Naive thymus-derived CD4-positive, alpha-beta T cell (primary cell): ENCODE results near the gene TNP2. TPM values are rescaled to one million over a fixed set of nuclear protein-coding genes. Genes with fewer than 3 reads are reported as not detected.
A peak's percentile ranks its signal among the peaks of the same experiment; 100 is the strongest.

Source experiments
- ATAC-seq: fragments of 150-1000 bp; cut with Tn5 transposase; 2 replicates; pipeline ENCODE4 v1.10.0; 2021; ENCODE audit warnings: mild to moderate bottlenecking, moderate library complexity
- CTCF ChIA-PET: fragments of 350-600 bp; sonication (Branson Sonifier 250); formaldehyde crosslinking; loops from one replicate; lab custom pipeline; 2021; ENCODE audit warnings: antibody characterized with exemption; lab: Charles Lee
- POLR2A ChIA-PET: fragments of 350-600 bp; sonication (Branson Sonifier 250); formaldehyde crosslinking; loops from one replicate; lab custom pipeline; 2021; ENCODE audit warnings: antibody characterized with exemption, inconsistent platforms; lab: Charles Lee
- DNase-seq, 9 donors: peaks; one replicate each; pipeline versions ENCODE4 v3.0.0 to v3.0.0-alpha.2; 2020 to 2022; ENCODE audit warnings: mixed read lengths in 1 of 9
- H3K27ac ChIP-seq: one replicate; pipeline ENCODE4 v1.7.0; 2013; ENCODE audit warnings: mild to moderate bottlenecking, low read depth, low read length, moderate library complexity
- H3K27me3 ChIP-seq, 2 donors: one replicate each; pipeline ENCODE4 v1.7.0; 2013; ENCODE audit warnings: low read length in 2 of 2, mild to moderate bottlenecking in 2 of 2, moderate library complexity in 2 of 2; ENCODE audit not compliant: control insufficient read depth in 2 of 2, insufficient read depth in 2 of 2
- H3K36me3 ChIP-seq, 3 experiments: 1 replicate in 2 of 3; 2 replicates in 1 of 3; pipeline ENCODE4 v1.7.0; 2013; ENCODE audit warnings: low read length in 3 of 3, mild to moderate bottlenecking in 3 of 3, moderate library complexity in 1 of 3; ENCODE audit not compliant: insufficient read depth in 3 of 3, control insufficient read depth in 2 of 3
- H3K4me1 ChIP-seq, 2 donors: one replicate each; pipeline ENCODE4 v1.7.0; 2013; ENCODE audit warnings: low read length in 2 of 2, mild to moderate bottlenecking in 2 of 2, moderate library complexity in 1 of 2; ENCODE audit not compliant: control insufficient read depth in 2 of 2, insufficient read depth in 2 of 2
- H3K4me3 ChIP-seq: 2 replicates; pipeline ENCODE4 v1.7.0; 2013; ENCODE audit warnings: mild to moderate bottlenecking, low read length
- H3K9me3 ChIP-seq, 3 experiments: 1 replicate in 2 of 3; 2 replicates in 1 of 3; pipeline ENCODE4 v1.7.0; 2013; ENCODE audit warnings: low read length in 3 of 3; ENCODE audit not compliant: control insufficient read depth in 2 of 3
- H3K27ac Mint-ChIP-seq, 9 donors: one replicate each; pipeline ENCODE4 v1.8.0; 2020 to 2022; ENCODE audit warnings: mixed read lengths in 9 of 9, mild to moderate bottlenecking in 8 of 9, moderate library complexity in 5 of 9, inconsistent platforms in 2 of 9
- H3K27me3 Mint-ChIP-seq, 5 donors: one replicate each; pipeline ENCODE4 v1.8.0; 2021 to 2022; ENCODE audit warnings: mixed read lengths in 5 of 5, mild to moderate bottlenecking in 1 of 5
- H3K36me3 Mint-ChIP-seq, 5 donors: one replicate each; pipeline ENCODE4 v1.8.0; 2020 to 2022; ENCODE audit warnings: mixed read lengths in 5 of 5, mild to moderate bottlenecking in 3 of 5, inconsistent platforms in 1 of 5
- H3K4me1 Mint-ChIP-seq, 7 donors: one replicate each; pipeline ENCODE4 v1.8.0; 2020 to 2022; ENCODE audit warnings: mixed read lengths in 7 of 7, mild to moderate bottlenecking in 3 of 7, inconsistent platforms in 1 of 7
- H3K4me3 Mint-ChIP-seq, 10 donors: one replicate each; pipeline ENCODE4 v1.8.0; 2020 to 2022; ENCODE audit warnings: mild to moderate bottlenecking in 10 of 10, mixed read lengths in 10 of 10, moderate library complexity in 6 of 10, inconsistent platforms in 2 of 10
- H3K9me3 Mint-ChIP-seq, 11 donors: one replicate each; pipeline ENCODE4 v1.8.0; 2020 to 2022; ENCODE audit warnings: mixed read lengths in 11 of 11, mild to moderate bottlenecking in 4 of 11, inconsistent platforms in 1 of 11, moderate library complexity in 1 of 11
- intact Hi-C, 2 donors: fragments of 100-400 bp; cut with micrococcal nuclease; formaldehyde crosslinking; loops; one replicate each; pipeline ENCODE4 v1.15.1; 2023
- polyA plus RNA-seq, 2 donors: library from polyadenylated mRNA; unstranded; fragments of 300-500 nt; fragmentation: Illumina TruSeq; gene quantifications; one replicate each; pipeline ENCODE4 v1.2.3, GENCODE V29; 2021
- total RNA-seq, 6 experiments: library from RNA in 5 of 6; stranded (reverse) in 5 of 6; gene quantifications; 1 replicate in 5 of 6; 2 replicates in 1 of 6; pipeline ENCODE4 v1.2.3 and lab custom pipeline; 2021 to 2026

Gene TNP2
- total and polyA plus RNA-seq, 7 experiments from 2014 or later = not detected

DNA sequence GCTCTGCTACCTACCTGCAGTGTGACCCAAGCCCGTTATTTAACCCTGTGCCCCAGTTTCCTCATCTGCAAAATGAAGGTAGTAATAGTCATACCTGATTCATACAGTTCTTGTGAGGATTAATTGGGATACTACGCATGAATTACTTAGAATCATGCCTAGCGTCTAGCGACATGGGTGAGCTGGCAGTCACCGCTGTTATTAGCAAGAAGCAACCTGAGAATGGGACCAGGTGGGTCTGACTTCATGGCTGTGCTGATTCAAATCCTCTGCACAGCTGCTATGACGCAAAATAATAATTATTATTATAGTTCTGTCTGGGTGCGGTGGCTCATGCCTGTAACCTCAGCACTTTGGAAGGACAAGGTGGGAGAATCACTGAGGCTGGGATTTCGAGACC is 21.0 kb downstream of the TNP2 start:
- intact Hi-C loops = no loop called here
- ChIA-PET CTCF (interaction anchor here (0.6 kb wide), 1 partner anchor 299 kb away, joined by 3 read pairs; no protein-coding TSS in a partner anchor), POLR2A (interaction anchor here (0.9 to 1.7 kb wide), 2 partner anchors 8 to 23 kb away, joined by 3 to 9 read pairs; partner anchors contain the start of gene SOCS1)
- H3K4me1 Mint-ChIP-seq = peaks cover 10 to 63% (median 22%) of the 10 kb centered on the region in 7 donors
- DNase-seq (no peak), ATAC-seq (no peak)
- H3K9me3 Mint-ChIP-seq = no peaks in the 10 kb centered on the region
- Histone ChIP-seq H3K4me1 (peaks cover 15 to 21% of the 10 kb centered on the region in 2 donors), H3K27ac (no peak overlapping the region), H3K4me3 (no peak overlapping the region), H3K27me3 (no peaks in the 10 kb centered on the region), H3K9me3 (no peaks in the 10 kb centered on the region), H3K36me3 (peaks cover 0 to 5% (median 0%) of the 10 kb centered on the region in 3 experiments)
- H3K36me3 Mint-ChIP-seq = peaks cover 0 to 37% (median 5%) of the 10 kb centered on the region in 5 donors
- H3K27me3 Mint-ChIP-seq = no peaks in the 10 kb centered on the region
- H3K27ac Mint-ChIP-seq = peak overlapping the region in 2 of 9 donors; percentile 32 to 62
- no peak overlapping the region for H3K4me3 Mint-ChIP-seq

- DNase-seq (no peak), ATAC-seq (no peak)
- peaks cover under 1 to 2% of the 10 kb centered on the region in 2 donors for H3K4me1 ChIP-seq
- Mint-ChIP-seq H3K36me3 (peaks cover 0 to 18% (median 0%) of the 10 kb centered on the region in 5 donors), H3K4me1 (peaks cover 3 to 48% (median 6%) of the 10 kb centered on the region in 7 donors), H3K27me3 (no peaks in the 10 kb centered on the region), H3K9me3 (no peaks in the 10 kb centered on the region), H3K27ac (peak overlapping the region in 2 of 9 donors; percentile 7 to 46), H3K4me3 (no peak overlapping the region)
- no peaks in the 10 kb centered on the region for H3K36me3 ChIP-seq
- intact Hi-C loops = no loop called here
- no peak overlapping the region for H3K27ac ChIP-seq
- no peak overlapping the region for H3K4me3 ChIP-seq
- CTCF ChIA-PET = interaction anchor here (0.7 kb wide), 1 partner anchor 160 kb away, joined by 4 read pairs; no protein-coding TSS in a partner anchor
- POLR2A ChIA-PET = interaction anchor here (0.7 to 2.3 kb wide), 2 partner anchors 10 to 15 kb away, joined by 3 to 7 read pairs; partner anchors contain the start of gene SOCS1
- no peaks in the 10 kb centered on the region for H3K27me3 ChIP-seq
- no peaks in the 10 kb centered on the region for H3K9me3 ChIP-seq
These were observed 23.1 kb downstream of the TNP2 start for GRCh38 chr16:11245988-11246387.

DNA sequence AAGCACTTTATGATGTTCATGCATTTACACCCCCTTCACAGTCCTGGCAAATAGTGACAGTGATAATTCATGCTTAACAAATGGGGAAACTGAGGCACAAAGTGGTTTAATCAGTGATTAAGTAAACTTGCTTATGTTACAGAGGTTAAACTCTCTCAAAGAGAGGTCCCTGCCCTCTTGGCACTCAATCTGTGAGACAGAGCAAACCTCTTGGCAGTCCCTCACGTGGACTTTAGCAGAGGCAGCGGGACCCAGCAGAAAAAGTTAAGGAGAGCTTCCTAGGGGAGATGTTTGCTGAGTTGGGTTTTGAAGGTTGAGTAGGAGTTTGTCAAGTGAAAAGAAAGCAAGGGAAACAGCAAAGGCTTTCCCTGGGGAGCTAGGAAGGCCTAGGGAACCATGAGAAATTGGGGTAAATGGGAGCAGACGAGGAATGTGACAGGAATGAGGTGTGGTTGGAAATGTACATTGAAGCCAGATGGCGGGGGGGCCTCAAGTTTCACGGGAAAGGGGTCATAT is 23.8 kb downstream of the TNP2 start:
- Mint-ChIP-seq H3K9me3 (no peaks in the 10 kb centered on the region), H3K36me3 (peaks cover 0 to 15% (median 0%) of the 10 kb centered on the region in 5 donors), H3K27ac (peak overlapping the region in 3 of 9 donors; percentile 37 to 77 (median 50)), H3K4me3 (no peak overlapping the region), H3K27me3 (no peaks in the 10 kb centered on the region), H3K4me1 (peaks cover under 1 to 41% (median 7%) of the 10 kb centered on the region in 7 donors)
- POLR2A ChIA-PET = interaction anchor here (2.3 kb wide), 1 partner anchor 11 kb away, joined by 7 read pairs; the partner anchor contains the start of gene SOCS1
- intact Hi-C loops = no loop called here
- H3K36me3 ChIP-seq = no peaks in the 10 kb centered on the region
- no peaks in the 10 kb centered on the region for H3K27me3 ChIP-seq
- DNase-seq (no peak), ATAC-seq (no peak)
- no peak overlapping the region for H3K4me3 ChIP-seq
- H3K9me3 ChIP-seq = no peaks in the 10 kb centered on the region
- H3K27ac ChIP-seq = no peak overlapping the region
- H3K4me1 ChIP-seq = peaks cover 7 to 8% of the 10 kb centered on the region in 2 donors
- CTCF ChIA-PET = interaction anchor here (1.0 kb wide), 1 partner anchor 10 kb away, joined by 3 read pairs; no protein-coding TSS in a partner anchor

GRCh38 chr16:11242658-11243057 is 26.5 kb downstream of the TNP2 start:
- peaks cover 7 to 14% of the 10 kb centered on the region in 2 donors for H3K4me1 ChIP-seq
- no peaks in the 10 kb centered on the region for H3K9me3 ChIP-seq
- H3K4me3 Mint-ChIP-seq = no peak overlapping the region
- H3K36me3 Mint-ChIP-seq = peaks cover 0 to 4% (median 0%) of the 10 kb centered on the region in 5 donors
- no peak overlapping the region for H3K4me3 ChIP-seq
- no peaks in the 10 kb centered on the region for H3K27me3 Mint-ChIP-seq
- H3K9me3 Mint-ChIP-seq = no peaks in the 10 kb centered on the region
- H3K27ac ChIP-seq = no peak overlapping the region
- CTCF ChIA-PET = no interaction called here
- intact Hi-C loops = no loop called here
- no peak overlapping the region for H3K27ac Mint-ChIP-seq
- peaks cover 0 to 40% (median 6%) of the 10 kb centered on the region in 7 donors for H3K4me1 Mint-ChIP-seq
- no peak for DNase-seq
- POLR2A ChIA-PET = no interaction called here
- ATAC-seq = no peak
- no peaks in the 10 kb centered on the region for H3K36me3 ChIP-seq
- no peaks in the 10 kb centered on the region for H3K27me3 ChIP-seq

- Histone ChIP-seq H3K27ac (no peak overlapping the region), H3K36me3 (no peaks in the 10 kb centered on the region), H3K4me1 (peaks cover 7 to 14% of the 10 kb centered on the region in 2 donors), H3K27me3 (no peaks in the 10 kb centered on the region), H3K9me3 (no peaks in the 10 kb centered on the region), H3K4me3 (no peak overlapping the region)
- no peak overlapping the region for H3K4me3 Mint-ChIP-seq
- H3K27me3 Mint-ChIP-seq = no peaks in the 10 kb centered on the region
- ATAC-seq (no peak), DNase-seq (no peak)
- H3K4me1 Mint-ChIP-seq = peaks cover 0 to 39% (median 10%) of the 10 kb centered on the region in 7 donors
- no peaks in the 10 kb centered on the region for H3K36me3 Mint-ChIP-seq
- CTCF ChIA-PET = no interaction called here
- H3K9me3 Mint-ChIP-seq = no peaks in the 10 kb centered on the region
- no peak overlapping the region for H3K27ac Mint-ChIP-seq
- intact Hi-C loops = no loop called here
- POLR2A ChIA-PET = interaction anchor here (1.0 to 1.3 kb wide), 2 partner anchors 9 to 14 kb away, joined by 3 to 4 read pairs; partner anchors contain the start of gene SOCS1
These were observed 27.5 kb downstream of the TNP2 start for GRCh38 chr16:11241480-11242204.

DNA sequence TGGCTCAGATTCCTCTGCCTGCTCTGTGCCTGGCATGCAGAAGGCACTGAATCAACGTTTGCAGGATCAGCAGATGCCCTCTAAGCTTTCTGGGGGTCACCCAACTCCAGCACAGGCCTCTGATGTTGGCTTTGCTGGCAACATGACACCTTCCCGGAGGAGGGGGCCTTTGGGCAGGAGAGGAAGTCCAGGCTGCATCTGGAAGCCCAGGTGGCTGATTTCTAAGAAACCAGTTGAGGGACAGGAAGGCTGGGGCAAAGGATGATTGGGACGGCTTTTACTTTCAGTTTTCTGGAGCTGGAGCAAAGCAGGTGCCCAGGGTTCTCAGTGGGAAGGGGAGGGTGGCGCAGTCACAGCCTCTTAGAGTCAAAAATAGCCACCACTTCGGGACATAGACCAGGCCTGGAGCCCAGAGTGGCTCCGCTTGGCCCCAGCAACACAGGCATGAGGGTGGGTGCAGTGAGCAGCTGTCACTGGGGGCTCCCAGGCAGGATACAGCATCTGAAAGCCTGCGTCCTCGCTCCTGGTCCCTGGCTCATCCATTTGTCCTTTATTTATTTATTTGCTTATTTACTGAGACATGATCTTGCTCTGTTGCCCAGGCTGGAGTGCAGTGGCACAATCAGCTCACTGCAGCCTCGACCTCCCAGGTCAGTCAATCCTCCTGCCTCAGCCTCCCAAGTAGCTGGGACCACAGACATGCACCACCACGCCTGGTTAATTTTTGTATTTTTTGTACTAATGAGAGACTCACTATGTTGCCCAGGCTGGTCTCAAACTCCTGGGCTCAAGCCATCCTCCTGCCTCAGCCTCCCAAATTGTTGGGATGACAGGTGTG is 28.3 kb downstream of the TNP2 start:
- Histone ChIP-seq H3K4me3 (peak overlapping the region; percentile 34), H3K4me1 (peaks cover 7 to 14% of the 10 kb centered on the region in 2 donors), H3K9me3 (no peaks in the 10 kb centered on the region), H3K27me3 (no peaks in the 10 kb centered on the region), H3K36me3 (no peaks in the 10 kb centered on the region), H3K27ac (no peak overlapping the region)
- no peaks in the 10 kb centered on the region for H3K27me3 Mint-ChIP-seq
- ChIA-PET CTCF (no interaction called here), POLR2A (interaction anchor here (1.0 to 1.3 kb wide), 2 partner anchors 8 to 15 kb away, joined by 3 to 4 read pairs; partner anchors contain the start of gene SOCS1)
- no peak for ATAC-seq
- H3K4me1 Mint-ChIP-seq = peaks cover 0 to 35% (median 10%) of the 10 kb centered on the region in 7 donors
- H3K4me3 Mint-ChIP-seq = peak overlapping the region in 4 of 10 donors; percentile 33 to 69 (median 53)
- H3K36me3 Mint-ChIP-seq = no peaks in the 10 kb centered on the region
- peak overlapping the region in 6 of 9 donors; percentile 42 to 86 (median 70) for H3K27ac Mint-ChIP-seq
- no peaks in the 10 kb centered on the region for H3K9me3 Mint-ChIP-seq
- no peak for DNase-seq
- intact Hi-C loops = no loop called here
